GM13977 (cell line): ENCODE data around the gene PHKA2.

Source experiments
- DNase-seq: peaks from one replicate; pipeline ENCODE4 v3.0.0; 2012; ENCODE audit warnings: low spot score
- in situ Hi-C: fragments of 300-500 bp; cut with MboI; formaldehyde crosslinking; loops from one replicate; pipeline ENCODE4 v1.12.0; 2022; ENCODE audit warnings: low sequenced_read_pairs, low pct_unique_long_range_greater_than_20kb, mixed read lengths, inconsistent platforms; ENCODE audit not compliant: unreplicated experiment
- TF ChIP-seq, protein P1 (sequence below): IDR thresholded peaks from 2 replicates; pipeline ENCODE4 v1.5.1; 2012; ENCODE audit warnings: mild to moderate bottlenecking, control low read depth; ENCODE audit not compliant: insufficient read depth; ENCODE audit errors: extremely low read depth, missing control alignments

PHKA2 gene

DNA sequence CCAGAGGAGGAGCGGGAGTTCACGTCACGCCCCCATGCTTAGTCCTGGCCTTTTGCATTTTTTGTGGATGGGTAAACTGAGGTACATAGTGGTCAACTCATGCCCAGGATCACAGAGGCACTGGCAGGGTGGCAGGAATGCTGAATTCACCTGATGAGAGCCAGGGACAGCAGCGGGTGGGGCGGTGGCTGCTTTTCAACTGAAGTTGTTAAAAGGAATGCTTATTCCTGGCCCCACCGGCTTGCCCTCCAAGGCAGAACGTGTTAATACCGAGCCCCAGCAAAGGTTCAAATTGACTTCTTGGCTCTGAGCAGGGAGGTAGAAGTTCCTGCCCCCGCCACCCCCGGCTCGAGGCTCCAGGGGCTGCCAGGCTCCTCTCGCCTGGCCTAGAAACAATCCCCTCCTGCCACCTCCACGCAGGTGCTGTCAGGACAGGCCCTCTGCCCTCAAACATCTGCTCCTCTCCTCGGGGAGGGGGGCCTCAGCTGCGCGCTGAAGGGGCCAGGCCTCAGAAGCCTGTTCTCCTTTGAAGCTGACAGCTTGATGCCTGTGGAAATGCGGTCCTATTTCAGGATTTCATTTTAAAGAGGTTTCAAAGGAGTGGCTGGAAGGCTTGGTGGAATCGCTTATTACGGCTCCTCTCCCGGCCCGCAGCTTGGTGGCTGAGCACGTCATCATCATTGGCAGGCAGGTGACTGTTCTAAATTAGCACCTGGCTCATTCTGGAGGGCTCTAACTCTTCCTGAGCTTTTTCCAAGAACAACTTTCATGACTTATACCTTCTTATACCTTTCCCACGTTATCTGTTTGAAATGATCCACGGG, 93.0 kb downstream of the PHKA2 start:
- in situ Hi-C loops, result loop anchor here (25.0 kb wide), 1 partner anchor 479 kb away; no protein-coding TSS in a partner anchor
- no peak for DNase-seq

DNA sequence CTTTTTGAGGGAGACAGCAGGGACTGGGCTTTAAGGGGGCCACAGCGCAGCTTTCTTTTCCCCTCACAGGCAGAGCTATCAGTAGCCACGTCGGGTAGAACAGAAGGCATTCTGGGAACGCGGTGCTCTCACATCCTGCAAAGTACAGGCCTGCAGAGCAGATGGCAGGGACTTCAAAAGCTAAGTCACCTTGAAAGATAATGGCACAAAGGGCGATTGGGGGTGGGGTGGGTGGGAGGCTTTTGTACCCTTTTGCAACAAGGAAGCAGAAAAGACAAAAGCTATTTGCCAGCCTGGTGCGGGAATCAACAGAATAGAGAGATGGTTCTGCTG, 93.9 kb downstream of the PHKA2 start:
- no peak for DNase-seq
- TF ChIP-seq, protein P1, sequence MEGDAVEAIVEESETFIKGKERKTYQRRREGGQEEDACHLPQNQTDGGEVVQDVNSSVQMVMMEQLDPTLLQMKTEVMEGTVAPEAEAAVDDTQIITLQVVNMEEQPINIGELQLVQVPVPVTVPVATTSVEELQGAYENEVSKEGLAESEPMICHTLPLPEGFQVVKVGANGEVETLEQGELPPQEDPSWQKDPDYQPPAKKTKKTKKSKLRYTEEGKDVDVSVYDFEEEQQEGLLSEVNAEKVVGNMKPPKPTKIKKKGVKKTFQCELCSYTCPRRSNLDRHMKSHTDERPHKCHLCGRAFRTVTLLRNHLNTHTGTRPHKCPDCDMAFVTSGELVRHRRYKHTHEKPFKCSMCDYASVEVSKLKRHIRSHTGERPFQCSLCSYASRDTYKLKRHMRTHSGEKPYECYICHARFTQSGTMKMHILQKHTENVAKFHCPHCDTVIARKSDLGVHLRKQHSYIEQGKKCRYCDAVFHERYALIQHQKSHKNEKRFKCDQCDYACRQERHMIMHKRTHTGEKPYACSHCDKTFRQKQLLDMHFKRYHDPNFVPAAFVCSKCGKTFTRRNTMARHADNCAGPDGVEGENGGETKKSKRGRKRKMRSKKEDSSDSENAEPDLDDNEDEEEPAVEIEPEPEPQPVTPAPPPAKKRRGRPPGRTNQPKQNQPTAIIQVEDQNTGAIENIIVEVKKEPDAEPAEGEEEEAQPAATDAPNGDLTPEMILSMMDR, result no peak
- in situ Hi-C loops, result loop anchor here (25.0 kb wide), 1 partner anchor 478 kb away; no protein-coding TSS in a partner anchor

More for the DNA sequence above, 93.0 kb downstream of the PHKA2 start:
- TF ChIP-seq, protein P1, result no peak

- DNase-seq, result no peak
- in situ Hi-C loops, result loop anchor here (25.0 kb wide), 1 partner anchor 477 kb away; no protein-coding TSS in a partner anchor
- TF ChIP-seq, protein P1, result no peak
These were observed 94.4 kb downstream of the PHKA2 start for GRCh38 chrX:18889346-18890048.

DNA sequence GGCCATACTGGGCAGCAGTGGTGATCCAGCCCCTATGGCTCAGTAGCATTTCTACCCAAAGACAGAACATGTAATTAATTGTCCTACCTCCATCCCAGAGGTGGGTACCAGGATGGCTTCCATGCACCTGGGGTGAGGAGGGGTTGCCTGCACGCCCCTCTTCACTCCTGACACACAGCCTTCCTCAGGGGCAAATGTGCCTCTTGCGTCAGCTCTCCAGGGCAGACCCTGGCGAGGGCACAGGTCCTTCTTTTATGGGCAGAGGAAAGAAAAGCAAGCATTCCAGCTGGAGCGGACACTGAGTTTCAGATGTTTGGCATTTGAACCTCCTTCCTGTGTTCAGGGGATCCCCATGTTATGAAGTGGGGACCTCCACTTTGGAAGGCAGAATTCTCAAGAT, 95.6 kb downstream of the PHKA2 start:
- TF ChIP-seq, protein P1, result no peak
- in situ Hi-C loops, result loop anchor here (25.0 kb wide), 1 partner anchor 476 kb away; no protein-coding TSS in a partner anchor
- no peak for DNase-seq

GRCh38 chrX:18887825-18888212, 96.1 kb downstream of the PHKA2 start:
- no peak for DNase-seq
- TF ChIP-seq, protein P1, result no peak
- in situ Hi-C loops, result loop anchor here (25.0 kb wide), 1 partner anchor 476 kb away; no protein-coding TSS in a partner anchor

- no peak for DNase-seq
- in situ Hi-C loops, result loop anchor here (25.0 kb wide), 1 partner anchor 475 kb away; no protein-coding TSS in a partner anchor
- TF ChIP-seq, protein P1, result no peak
These were observed 96.6 kb downstream of the PHKA2 start for GRCh38 chrX:18887177-18887824.
